ENCODE data around the gene MTRR.

GRCh38 chr5:7852542-7852941 lies 16.4 kb upstream of the MTRR start:
- TF ChIP-seq CTCF (conservative IDR thresholded peaks at IDR 0.05; ENCODE audit: low read depth, low read length) (no peak), EZH2 (IDR thresholded peaks at IDR 0.05; ENCODE audit: low read length, unreplicated experiment) (no peak), EZH2phosphoT487 (IDR thresholded peaks at IDR 0.05; ENCODE audit: borderline replicate concordance, low read length) (no peak)
